Heart right ventricle (tissue), 16 donors: Measurements from ENCODE around the gene EMC10. TPM values are rescaled to one million over a fixed set of nuclear protein-coding genes. Genes with fewer than 3 reads are reported as not detected.

Source experiments
- ATAC-seq, 8 donors: fragments of 200-7000 bp; cut with Tn5 transposase; one replicate each; pipeline ENCODE4 v1.9.1; 2020; ENCODE audit warnings: mild to moderate bottlenecking in 8 of 8, moderate library complexity in 8 of 8, moderate number of reproducible peaks in 1 of 8
- DNase-seq, 2 donors: peaks; one replicate each; pipeline ENCODE4 v3.0.0-alpha.2; 2020
- H3K27ac ChIP-seq, 10 donors: fragments of 200-600 bp; sonication (generic) in 2 of 10; one replicate each; pipeline versions ENCODE4 v1.5.0 to v1.8.0; 2020 to 2022; ENCODE audit warnings: mild to moderate bottlenecking in 3 of 10
- H3K27me3 ChIP-seq, 7 donors: fragments of 200-600 bp; one replicate each; pipeline ENCODE4 v1.8.0; 2021 to 2022; ENCODE audit warnings: mild to moderate bottlenecking in 2 of 7
- H3K36me3 ChIP-seq, 9 donors: fragments of 200-600 bp; sonication (generic) in 1 of 9; one replicate each; pipeline versions ENCODE4 v1.5.0 to v1.8.0; 2020 to 2022; ENCODE audit warnings: mild to moderate bottlenecking in 2 of 9
- H3K4me1 ChIP-seq, 9 donors: fragments of 200-600 bp; sonication (generic) in 1 of 9; one replicate each; pipeline versions ENCODE4 v1.5.0 to v1.8.0; 2020 to 2022; ENCODE audit warnings: mild to moderate bottlenecking in 4 of 9
- H3K4me3 ChIP-seq, 10 donors: fragments of 200-600 bp; sonication (generic) in 2 of 10; one replicate each; pipeline versions ENCODE4 v1.5.0 to v1.8.0; 2020 to 2022; ENCODE audit warnings: mild to moderate bottlenecking in 7 of 10, moderate library complexity in 2 of 10
- H3K9me3 ChIP-seq, 11 donors: fragments of 200-600 bp in 10 of 11; sonication (generic) in 2 of 11; one replicate each; pipeline versions ENCODE4 v1.5.0 to v1.8.0; 2013 to 2022; ENCODE audit warnings: mild to moderate bottlenecking in 2 of 11, control low read depth in 1 of 11, moderate library complexity in 1 of 11
- CTCF ChIP-seq, 9 donors: fragments of 200-600 bp; sonication (generic) in 2 of 9; IDR thresholded peaks; one replicate each; pipeline versions ENCODE4 v1.5.0 to v1.8.0; 2021 to 2022; ENCODE audit warnings: antibody characterized with exemption in 9 of 9, mild to moderate bottlenecking in 5 of 9, moderate library complexity in 1 of 9
- WGBS, 2 donors: extraction: QIAGEN DNeasy Blood & Tissue Kit; methylation state at CpG; one replicate each; pipeline ENCODE4 v1.1.7; 2013; ENCODE audit warnings: inconsistent platforms in 1 of 2; 5-methylcytosine and 5-hydroxymethylcytosine counted together
- intact Hi-C, 10 donors: fragments of 100-400 bp; cut with DNase I; formaldehyde crosslinking; loops; one replicate each; pipeline versions ENCODE4 v1.11.1 to v1.14.2; 2022
- polyA plus RNA-seq, 2 donors: library from polyadenylated mRNA; stranded (reverse); fragments of 200-250 nt; gene quantifications; one replicate each; pipeline ENCODE4 v1.2.3, GENCODE V29; 2013
- total RNA-seq, 10 donors: library from RNA; stranded (reverse); fragmentation: NEBNext Ultra II Directional in 3 of 10; extraction: Animal tissue kit (Norgen Biotek cat#: 25700) in 3 of 10; gene quantifications; one replicate each; pipeline versions ENCODE4 v1.2.1 to v1.2.4, GENCODE V29; 2021 to 2023
- donor health status: Arrhythmogenic right ventricular cardiomyopathy.
- donor health status: ischemic (EF 13 %, LVEDD 7.1; RV severe dilation, severe dysfunction).
- donor health status: healthy with polysubstance abuse.
- donor health status: DM: no; HTN: yes; CAD: no.
- donor health status: DM: no; HTN: no; CAD: no.
- donor health status: ischemic (EF 25% LVEDD 6.9; RV normal size, moderate dysfunction).
- donor health status: ischemic (EF 25% LVEDD 5.7; RV mildly dilated, moderate dysfunction).
- donor health status: healthy.
- donor health status: DM: yes; HTN: yes; CAD: no.
- donor health status: Ischemic cardiomyopathy.
- donor health status: ischemic (EF 35%, LVEDD 5.7; RV mildly dilated, moderate dysfunction).
- donor health status: nonischemic (EF 11% LVEDD 7.7; RV severe dilation, severe dysfunction).
- donor health status: DM: yes; HTN: yes; CAD: no.
- donor health status: PGD.
- donor health status: ischemic (EF 29% LVEDD 5.4; RV normal size, mild dysfunction).
- donor health status: nonischemic (EF 23%, LVEDD 6.1; RV moderate dilation, normal function).

The EMC10 gene
- total and polyA plus RNA-seq, 12 donors, result 73.6 to 152 (median 89.1) TPM

GRCh38 chr19:50517704-50518075, 41.4 kb downstream of the EMC10 start:
- TF ChIP-seq CTCF (IDR thresholded peaks at IDR 0.05), result no peak
- H3K36me3 ChIP-seq, result no peaks in the 10 kb centered on the region
- H3K4me1 ChIP-seq, result no peaks in the 10 kb centered on the region
- H3K9me3 ChIP-seq, result no peaks in the 10 kb centered on the region
- H3K4me3 ChIP-seq, result no peak overlapping the region
- ATAC-seq (no peak), DNase-seq (no peak)
- no peak overlapping the region for H3K27ac ChIP-seq
- peaks cover 0 to 13% (median 0%) of the 10 kb centered on the region in 7 donors for H3K27me3 ChIP-seq
- 97 to 98% methylated on average over 36 to 37 of the region's 37 CpGs for WGBS, 2 donors
- intact Hi-C loops, result loop anchor here in 1 of 10 donors (10.0 kb wide), 1 partner anchor 287 kb away; no protein-coding TSS in a partner anchor

- intact Hi-C loops, result loop anchor here in 1 of 10 donors (10.0 kb wide), 1 partner anchor 286 kb away; no protein-coding TSS in a partner anchor
- no peak overlapping the region for H3K4me3 ChIP-seq
- DNase-seq (no peak), ATAC-seq (no peak)
- H3K9me3 ChIP-seq, result no peaks in the 10 kb centered on the region
- peak in 1 of 9 donors; percentile 10 for TF ChIP-seq CTCF (IDR thresholded peaks at IDR 0.05)
- no peaks in the 10 kb centered on the region for H3K36me3 ChIP-seq
- H3K27me3 ChIP-seq, result peaks cover 0 to 13% (median 0%) of the 10 kb centered on the region in 7 donors
- H3K27ac ChIP-seq, result no peak overlapping the region
- WGBS, 2 donors, result 94 to 96% methylated on average over 78 to 87 of the region's 87 CpGs
- no peaks in the 10 kb centered on the region for H3K4me1 ChIP-seq
Measured at GRCh38 chr19:50518091-50519005, 42.0 kb downstream of the EMC10 start.

GRCh38 chr19:50519006-50519575, 42.8 kb downstream of the EMC10 start:
- no peak for TF ChIP-seq CTCF (IDR thresholded peaks at IDR 0.05)
- no peak overlapping the region for H3K4me3 ChIP-seq
- intact Hi-C loops, result loop anchor here in 1 of 10 donors (10.0 kb wide), 1 partner anchor 286 kb away; no protein-coding TSS in a partner anchor
- no peak for ATAC-seq
- peaks cover 0 to 13% (median 0%) of the 10 kb centered on the region in 7 donors for H3K27me3 ChIP-seq
- no peak for DNase-seq
- no peak overlapping the region for H3K27ac ChIP-seq
- 97 to 98% methylated on average over 40 of the region's 40 CpGs for WGBS, 2 donors
- H3K36me3 ChIP-seq, result no peaks in the 10 kb centered on the region
- no peaks in the 10 kb centered on the region for H3K9me3 ChIP-seq
- H3K4me1 ChIP-seq, result no peaks in the 10 kb centered on the region

- Histone ChIP-seq H3K27ac (no peak overlapping the region), H3K9me3 (no peaks in the 10 kb centered on the region), H3K4me3 (no peak overlapping the region), H3K4me1 (no peaks in the 10 kb centered on the region), H3K36me3 (no peaks in the 10 kb centered on the region), H3K27me3 (peaks cover 0 to 10% (median 0%) of the 10 kb centered on the region in 7 donors)
- WGBS, 2 donors, result 86 to 88% methylated on average over 17 of the region's 17 CpGs
- TF ChIP-seq CTCF (IDR thresholded peaks at IDR 0.05), result no peak
- intact Hi-C loops, result no loop called here
- no peak for DNase-seq
- no peak for ATAC-seq
Measured at GRCh38 chr19:50520822-50521465, 44.6 kb downstream of the EMC10 start.
